NB4 (cell line): ENCODE results near the gene CSMD2.

ENCODE experiments used
- POLR2A ChIP-seq: IDR thresholded peaks from 2 replicates; pipeline ENCODE4 v1.6.1; 2011; ENCODE audit warnings: mild to moderate bottlenecking; ENCODE audit not compliant: insufficient read length; ENCODE audit errors: extremely low read depth
- TF ChIP-seq, protein P1 (sequence below): IDR thresholded peaks from one replicate; pipeline ENCODE4 v1.5.1; 2012; ENCODE audit warnings: low read depth, low read length

DNA sequence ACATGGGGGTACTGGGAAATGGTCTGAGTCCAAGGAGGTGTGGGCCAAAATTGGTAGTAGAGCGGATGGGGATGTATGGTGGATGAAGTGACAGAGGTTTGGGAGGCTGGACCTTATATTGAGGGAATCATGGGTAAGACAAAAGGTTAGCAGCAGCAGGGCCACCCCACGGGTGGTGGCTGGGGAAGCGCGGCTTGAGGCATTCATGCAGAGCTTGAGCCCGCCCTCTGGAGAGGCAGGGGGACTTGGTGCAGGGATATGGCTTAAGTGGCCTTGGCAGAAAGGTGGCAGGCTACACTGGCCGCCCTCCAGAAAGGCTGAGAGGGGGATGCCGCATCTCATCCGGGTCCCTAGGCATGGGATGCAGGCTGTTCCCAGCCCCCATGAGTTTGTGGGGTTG, 269.6 kb downstream of the CSMD2 start:
- TF ChIP-seq POLR2A, result no peak
- TF ChIP-seq, protein P1, sequence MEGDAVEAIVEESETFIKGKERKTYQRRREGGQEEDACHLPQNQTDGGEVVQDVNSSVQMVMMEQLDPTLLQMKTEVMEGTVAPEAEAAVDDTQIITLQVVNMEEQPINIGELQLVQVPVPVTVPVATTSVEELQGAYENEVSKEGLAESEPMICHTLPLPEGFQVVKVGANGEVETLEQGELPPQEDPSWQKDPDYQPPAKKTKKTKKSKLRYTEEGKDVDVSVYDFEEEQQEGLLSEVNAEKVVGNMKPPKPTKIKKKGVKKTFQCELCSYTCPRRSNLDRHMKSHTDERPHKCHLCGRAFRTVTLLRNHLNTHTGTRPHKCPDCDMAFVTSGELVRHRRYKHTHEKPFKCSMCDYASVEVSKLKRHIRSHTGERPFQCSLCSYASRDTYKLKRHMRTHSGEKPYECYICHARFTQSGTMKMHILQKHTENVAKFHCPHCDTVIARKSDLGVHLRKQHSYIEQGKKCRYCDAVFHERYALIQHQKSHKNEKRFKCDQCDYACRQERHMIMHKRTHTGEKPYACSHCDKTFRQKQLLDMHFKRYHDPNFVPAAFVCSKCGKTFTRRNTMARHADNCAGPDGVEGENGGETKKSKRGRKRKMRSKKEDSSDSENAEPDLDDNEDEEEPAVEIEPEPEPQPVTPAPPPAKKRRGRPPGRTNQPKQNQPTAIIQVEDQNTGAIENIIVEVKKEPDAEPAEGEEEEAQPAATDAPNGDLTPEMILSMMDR, result no peak
